Ovary (tissue), 9 donors: ENCODE results near the gene MYO3B. TPM values are rescaled to one million over a fixed set of nuclear protein-coding genes. Genes with fewer than 3 reads are reported as not detected.

ENCODE experiments used
- DNase-seq, 5 donors: peaks; one replicate each; pipeline ENCODE4 v3.0.0-alpha.2; 2019 to 2020
- H3K27ac ChIP-seq, 2 donors: fragments of 200-600 bp; one replicate each; pipeline versions ENCODE4 v1.5.1 to v1.8.0; 2019 to 2022
- H3K27me3 ChIP-seq: fragments of 200-600 bp; one replicate; pipeline ENCODE4 v1.8.0; 2022
- H3K36me3 ChIP-seq: fragments of 200-600 bp; sonication (generic); one replicate; pipeline ENCODE4 v1.5.1; 2019
- H3K4me1 ChIP-seq: one replicate; pipeline ENCODE4 v1.8.1; 2013; ENCODE audit warnings: mild to moderate bottlenecking, moderate library complexity; ENCODE audit not compliant: insufficient read depth
- H3K4me3 ChIP-seq: fragments of 200-600 bp; sonication (generic); one replicate; pipeline ENCODE4 v1.5.1; 2017
- H3K9me3 ChIP-seq, 2 donors: fragments of 200-600 bp in 1 of 2; sonication (generic) in 1 of 2; one replicate each; pipeline versions ENCODE4 v1.5.1 to v1.8.1; 2013 to 2019; ENCODE audit warnings: mild to moderate bottlenecking in 1 of 2, moderate library complexity in 1 of 2
- EP300 ChIP-seq: sonication (generic); formaldehyde crosslinking; IDR thresholded peaks from one replicate; pipeline ENCODE4 v1.6.1; 2017; ENCODE audit warnings: antibody characterized with exemption
- POLR2A ChIP-seq: fragments of 450-650 bp; IDR thresholded peaks from one replicate; pipeline ENCODE4 v1.6.1; 2017; ENCODE audit warnings: antibody characterized with exemption, mild to moderate bottlenecking, moderate library complexity
- WGBS, 3 donors: extraction: QIAGEN DNeasy Blood & Tissue Kit in 1 of 3; methylation state at CpG; one replicate each; pipeline versions ENCODE4 v1.1.5 to v1.1.7; 2013 to 2017; 5-methylcytosine and 5-hydroxymethylcytosine counted together
- intact Hi-C, 4 donors: fragments of 100-400 bp; cut with DNase I; formaldehyde crosslinking; loops; one replicate each; pipeline versions ENCODE4 v1.11.0 to v1.15.1; 2022 to 2023
- polyA plus RNA-seq, 2 donors: library from polyadenylated mRNA; stranded (reverse); fragments of 200-250 nt in 1 of 2; fragments of 350-450 nt in 1 of 2; fragmentation: Illumina TruSeq in 1 of 2; extraction: RNeasy Lipid Tissue Mini Kit (QIAGEN cat#74804) in 1 of 2; gene quantifications; one replicate each; pipeline ENCODE4 v1.2.3, GENCODE V29; 2013 to 2014
- total RNA-seq, 7 donors: library from RNA; depleted of rRNA in 2 of 7; stranded (reverse); fragments of >200 nt in 2 of 7; fragmentation: NEBNext Ultra II Directional in 3 of 7; extraction: Animal tissue kit (Norgen Biotek cat#: 25700) in 3 of 7; gene quantifications; one replicate each; pipeline versions ENCODE4 v1.1.0 to v1.2.4, GENCODE V29; 2016 to 2023
- TF ChIP-seq, protein P1 (sequence below), 3 donors: fragments of 450-650 bp in 2 of 3; fragments of 200-600 bp in 1 of 3; IDR thresholded peaks; one replicate each; pipeline versions ENCODE4 v1.5.1 to v1.8.0; 2016 to 2022; ENCODE audit warnings: antibody characterized with exemption in 3 of 3, mild to moderate bottlenecking in 1 of 3
- donor health status: DM: no; HTN: no; CAD: no; lungs with moderate emphysema.
- donor health status: DM: no; HTN: no; CAD: no.
- donor health status: Bipolar disorder and iron deficiency.
- donor health status: DM: yes; HTN: yes; CAD: no.
- donor health status: DM: no; HTN: no; CAD: no.
- donor health status: DM: yes; HTN: yes; CAD: no.

MYO3B gene
- total and polyA plus RNA-seq, 9 donors: 0.04 to 1.3 (median 0.12) TPM; not detected in 2

DNA sequence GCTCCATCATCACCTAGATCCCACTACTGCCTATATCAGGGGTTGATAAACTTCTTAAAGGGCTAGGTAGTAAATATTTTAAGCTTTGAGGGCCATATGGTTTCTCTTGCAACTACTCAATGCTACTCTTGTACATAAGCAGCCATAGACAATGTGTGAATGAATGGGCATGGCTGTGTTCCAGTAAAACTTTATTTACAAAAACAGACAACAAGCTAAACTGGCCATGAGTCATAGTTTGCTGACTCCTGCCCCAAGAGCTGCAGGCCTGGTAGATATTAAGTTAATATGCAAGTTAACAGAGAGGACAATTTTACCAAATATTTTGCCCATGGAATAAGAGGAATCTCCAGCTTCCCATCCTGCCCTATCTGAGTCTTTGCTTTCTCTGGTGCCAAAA, 29.8 kb upstream of the MYO3B start:
- intact Hi-C loops: no loop called here
- no peak for DNase-seq
- H3K36me3 ChIP-seq: no peaks in the 10 kb centered on the region
- H3K9me3 ChIP-seq: no peaks in the 10 kb centered on the region
- H3K4me3 ChIP-seq: no peak overlapping the region
- H3K4me1 ChIP-seq: no peaks in the 10 kb centered on the region
- H3K27me3 ChIP-seq: no peaks in the 10 kb centered on the region
- no peak overlapping the region for H3K27ac ChIP-seq
- TF ChIP-seq EP300: no peak
- TF ChIP-seq, protein P1, sequence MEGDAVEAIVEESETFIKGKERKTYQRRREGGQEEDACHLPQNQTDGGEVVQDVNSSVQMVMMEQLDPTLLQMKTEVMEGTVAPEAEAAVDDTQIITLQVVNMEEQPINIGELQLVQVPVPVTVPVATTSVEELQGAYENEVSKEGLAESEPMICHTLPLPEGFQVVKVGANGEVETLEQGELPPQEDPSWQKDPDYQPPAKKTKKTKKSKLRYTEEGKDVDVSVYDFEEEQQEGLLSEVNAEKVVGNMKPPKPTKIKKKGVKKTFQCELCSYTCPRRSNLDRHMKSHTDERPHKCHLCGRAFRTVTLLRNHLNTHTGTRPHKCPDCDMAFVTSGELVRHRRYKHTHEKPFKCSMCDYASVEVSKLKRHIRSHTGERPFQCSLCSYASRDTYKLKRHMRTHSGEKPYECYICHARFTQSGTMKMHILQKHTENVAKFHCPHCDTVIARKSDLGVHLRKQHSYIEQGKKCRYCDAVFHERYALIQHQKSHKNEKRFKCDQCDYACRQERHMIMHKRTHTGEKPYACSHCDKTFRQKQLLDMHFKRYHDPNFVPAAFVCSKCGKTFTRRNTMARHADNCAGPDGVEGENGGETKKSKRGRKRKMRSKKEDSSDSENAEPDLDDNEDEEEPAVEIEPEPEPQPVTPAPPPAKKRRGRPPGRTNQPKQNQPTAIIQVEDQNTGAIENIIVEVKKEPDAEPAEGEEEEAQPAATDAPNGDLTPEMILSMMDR (IDR thresholded peaks at IDR 0.05): no peak
- no peak for TF ChIP-seq POLR2A

DNA sequence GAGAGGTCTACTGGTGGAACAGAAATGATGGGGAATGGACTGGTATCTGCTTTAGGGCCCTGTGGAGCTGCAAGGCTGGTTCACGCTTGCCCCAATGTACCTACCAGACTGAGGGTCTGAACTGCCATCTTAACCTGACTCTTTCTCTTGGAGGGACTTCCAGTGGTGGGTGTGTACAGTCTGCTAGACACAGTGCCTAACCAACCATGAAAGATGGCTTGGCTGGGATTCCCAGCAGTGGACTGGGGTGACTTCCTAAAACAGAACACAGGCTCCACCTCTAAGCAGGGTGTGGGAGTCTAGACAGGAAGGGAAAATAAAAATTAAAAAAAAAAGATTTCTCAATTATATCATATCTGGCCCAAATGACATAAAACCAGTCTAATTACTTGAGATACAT, 25.5 kb upstream of the MYO3B start:
- Histone ChIP-seq H3K27ac (no peak overlapping the region), H3K27me3 (no peaks in the 10 kb centered on the region), H3K4me3 (no peak overlapping the region), H3K36me3 (no peaks in the 10 kb centered on the region), H3K4me1 (no peaks in the 10 kb centered on the region), H3K9me3 (no peaks in the 10 kb centered on the region)
- intact Hi-C loops: no loop called here
- DNase-seq: no peak
- WGBS, 3 donors: 96 to 100% (median 100%) methylated on average over 1 of the region's 1 CpG
- TF ChIP-seq EP300: no peak
- TF ChIP-seq, protein P1 (IDR thresholded peaks at IDR 0.05): no peak
- no peak for TF ChIP-seq POLR2A

DNA sequence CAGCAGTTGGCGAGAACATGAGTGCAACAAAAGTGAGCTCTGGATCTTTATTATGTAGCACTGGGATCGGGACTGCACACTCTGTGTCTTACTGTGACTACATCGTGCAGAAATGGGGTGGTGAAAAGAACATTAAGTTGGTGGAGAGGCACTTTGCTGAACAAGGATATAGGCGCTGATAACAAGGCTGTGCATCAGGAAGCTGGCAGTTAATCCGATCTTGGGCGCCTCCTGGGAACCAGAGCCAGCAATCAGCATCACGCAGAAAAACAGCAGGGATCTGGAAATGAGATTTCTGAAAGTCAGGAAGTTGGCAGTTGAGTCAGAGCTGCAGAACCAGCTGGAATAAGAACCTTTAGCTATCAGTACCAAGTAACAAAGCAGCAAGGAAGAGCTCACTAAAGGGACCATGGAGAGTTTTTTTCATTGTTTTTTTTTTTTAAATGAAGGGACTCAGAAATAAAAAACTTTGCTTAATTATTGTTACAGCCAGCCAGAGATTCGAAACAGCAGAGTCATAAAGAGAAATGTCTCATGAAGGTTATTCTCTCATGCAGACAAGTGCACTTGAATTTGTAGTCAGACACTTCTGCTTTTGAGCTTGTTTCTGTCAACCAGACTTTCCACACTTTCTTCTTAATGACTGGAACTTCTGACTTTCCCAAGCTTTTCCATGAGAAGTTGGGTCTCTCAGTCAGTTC, 22.8 kb upstream of the MYO3B start:
- TF ChIP-seq, protein P1 (IDR thresholded peaks at IDR 0.05): no peak
- TF ChIP-seq EP300 (no peak), POLR2A (no peak)
- 36 to 38% (median 38%) methylated on average over 8 of the region's 8 CpGs for WGBS, 3 donors
- Histone ChIP-seq H3K4me3 (no peak overlapping the region), H3K27ac (no peak overlapping the region), H3K27me3 (no peaks in the 10 kb centered on the region), H3K36me3 (no peaks in the 10 kb centered on the region), H3K9me3 (no peaks in the 10 kb centered on the region), H3K4me1 (no peaks in the 10 kb centered on the region)
- DNase-seq: no peak
- intact Hi-C loops: no loop called here

DNA sequence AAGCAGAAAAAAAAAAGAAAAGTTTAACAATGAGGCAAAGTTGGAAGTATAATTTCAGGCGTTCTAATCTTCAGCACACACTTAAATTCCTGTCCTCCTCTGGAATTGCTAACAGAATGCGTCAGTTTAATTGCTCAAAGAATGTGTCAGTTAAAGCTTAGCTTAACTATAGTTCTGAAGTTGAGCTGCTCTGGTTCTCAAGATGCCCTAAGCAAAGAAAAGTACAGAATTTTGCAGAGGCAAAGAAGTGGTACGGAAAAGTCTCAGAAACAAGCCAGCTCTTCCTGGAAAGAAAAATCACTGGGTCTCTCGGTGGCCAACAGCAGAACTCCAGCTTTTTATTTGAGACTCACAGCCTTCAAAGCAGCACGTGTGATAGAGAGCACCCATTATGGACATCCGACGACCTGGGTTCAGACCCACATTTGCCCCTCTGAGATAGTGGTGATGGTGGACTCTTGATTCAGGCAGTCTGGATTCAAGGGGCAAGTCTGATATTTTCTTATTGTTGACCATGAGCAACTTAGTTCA, 22.2 kb upstream of the MYO3B start:
- Histone ChIP-seq H3K4me3 (no peak overlapping the region), H3K4me1 (no peaks in the 10 kb centered on the region), H3K36me3 (no peaks in the 10 kb centered on the region), H3K9me3 (no peaks in the 10 kb centered on the region), H3K27ac (no peak overlapping the region), H3K27me3 (no peaks in the 10 kb centered on the region)
- WGBS, 3 donors: 50 to 57% (median 52%) methylated on average over 7 of the region's 7 CpGs
- intact Hi-C loops: no loop called here
- DNase-seq: no peak
- TF ChIP-seq EP300 (no peak), POLR2A (no peak)
- TF ChIP-seq, protein P1 (IDR thresholded peaks at IDR 0.05): no peak
